ENCODE results near the gene REG4.
"Not testable (repeated sequence)": the region's sequence is repeated elsewhere in the genome, so short reads cannot be mapped to it uniquely, and the experiment has no call there.

Gene REG4

GRCh38 chr1:119811387-119811786 is at the start of gene REG4:
Gene REG4 (minus strand): TSS chr1:119811460. CDS start chr1:119808769, 2,691 bp downstream.
- DNase-seq (ENCODE audit: low spot score): no peak

- peak; percentile 43 for DNase-seq (ENCODE audit: low spot score)
Measured at GRCh38 chr1:119859647-119860046, 48.4 kb upstream of the REG4 start.

DNA sequence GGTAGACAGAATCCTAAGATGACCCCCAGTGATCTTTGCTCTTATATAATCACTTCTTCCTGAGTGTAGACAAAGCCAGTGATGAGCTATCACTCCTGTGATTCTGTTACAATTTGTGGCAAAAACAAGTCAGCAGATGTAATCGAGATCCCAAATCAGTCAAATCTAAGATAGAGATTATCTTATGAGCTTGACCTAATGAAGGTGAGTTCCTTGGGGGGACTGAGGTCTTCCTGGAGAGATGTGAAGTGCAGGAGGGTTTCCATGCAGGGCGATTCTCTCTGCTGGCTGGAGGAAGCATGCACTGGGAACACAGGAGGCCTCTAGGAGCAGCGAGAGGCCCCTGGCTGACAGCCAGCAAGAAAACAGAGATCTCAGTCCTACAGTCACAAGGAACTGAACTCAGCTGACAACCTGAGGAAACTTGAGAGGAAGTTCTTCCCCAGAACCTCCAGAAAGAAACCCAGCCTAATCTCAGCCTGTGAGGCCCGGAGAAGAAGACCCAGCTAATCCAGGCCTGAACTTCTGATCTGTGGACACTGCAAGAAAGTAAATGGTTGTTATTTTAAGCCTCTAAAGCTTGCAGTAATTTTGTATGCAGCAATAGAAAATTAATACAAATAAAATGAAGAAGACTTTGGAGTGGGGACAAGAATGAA is 47.4 kb upstream of the REG4 start:
- DNase-seq (ENCODE audit: low spot score): not testable (repeated sequence)

DNA sequence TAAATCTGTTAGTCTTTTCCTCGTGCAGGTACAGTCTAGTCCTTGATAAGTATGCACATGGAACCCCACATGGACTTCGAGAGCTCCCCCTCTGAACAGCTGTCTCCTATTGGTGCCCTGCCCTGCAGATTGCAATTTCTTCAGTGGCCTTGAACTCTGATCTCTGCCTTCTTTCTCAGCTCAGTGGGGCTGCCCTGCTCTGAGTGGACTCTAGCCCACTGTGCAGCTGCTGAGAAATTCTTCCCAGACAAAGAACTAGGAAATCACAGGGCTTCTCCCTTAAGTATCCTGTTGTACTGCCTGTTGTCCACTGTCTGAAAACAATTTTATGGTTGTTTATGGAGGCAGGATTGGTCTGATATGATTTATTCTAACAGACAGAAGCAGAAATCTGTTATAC is 46.9 kb upstream of the REG4 start:
- no peak for DNase-seq (ENCODE audit: low spot score)

DNA sequence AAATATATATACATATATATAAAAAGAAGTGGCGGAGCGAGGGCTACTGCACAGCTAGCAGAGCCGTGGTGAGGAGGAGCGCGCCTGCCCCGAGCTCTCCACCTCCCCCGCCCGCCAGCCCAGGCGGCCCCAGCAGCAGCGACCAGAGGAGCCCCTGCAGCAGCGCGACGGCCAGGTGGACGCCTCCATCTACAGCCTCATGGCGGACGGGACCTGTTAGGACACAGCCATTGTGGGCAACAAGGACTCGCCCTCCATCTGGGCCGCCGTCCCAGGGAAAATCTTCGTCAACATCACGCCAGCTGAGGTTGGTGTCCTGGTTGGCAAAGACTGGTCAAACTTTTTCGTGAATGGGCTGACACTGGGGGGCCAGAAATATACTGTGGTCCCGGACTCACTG is 41.9 kb upstream of the REG4 start:
- DNase-seq (ENCODE audit: low spot score): no peak

- not testable (repeated sequence) for DNase-seq (ENCODE audit: low spot score)
Measured at GRCh38 chr1:119844206-119844605, 32.9 kb upstream of the REG4 start.

GRCh38 chr1:119841306-119841705 is 30.0 kb upstream of the REG4 start:
- no peak for DNase-seq (ENCODE audit: low spot score)

- DNase-seq (ENCODE audit: low spot score): no peak
Measured at GRCh38 chr1:119840745-119841144, 29.5 kb upstream of the REG4 start.

DNA sequence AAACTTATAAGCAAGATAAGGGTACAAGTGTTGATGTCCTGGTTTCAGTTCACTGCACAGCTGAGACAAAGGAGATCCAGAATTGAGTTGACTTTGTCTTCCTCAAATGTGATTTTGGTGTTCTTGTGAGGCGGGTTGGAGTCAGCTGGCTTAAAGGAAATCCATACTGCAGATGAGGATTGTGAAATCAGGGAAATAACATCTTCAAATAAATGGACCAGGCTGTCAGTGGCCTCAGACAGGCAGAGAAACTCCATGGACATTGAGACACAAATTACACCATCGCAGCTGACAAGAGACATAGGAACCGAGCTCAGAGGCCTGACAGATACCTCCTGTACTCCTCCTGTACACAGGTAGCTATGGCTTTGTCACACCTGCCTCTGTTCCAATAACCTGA is 27.0 kb upstream of the REG4 start:
- DNase-seq (ENCODE audit: low spot score): no peak

DNA sequence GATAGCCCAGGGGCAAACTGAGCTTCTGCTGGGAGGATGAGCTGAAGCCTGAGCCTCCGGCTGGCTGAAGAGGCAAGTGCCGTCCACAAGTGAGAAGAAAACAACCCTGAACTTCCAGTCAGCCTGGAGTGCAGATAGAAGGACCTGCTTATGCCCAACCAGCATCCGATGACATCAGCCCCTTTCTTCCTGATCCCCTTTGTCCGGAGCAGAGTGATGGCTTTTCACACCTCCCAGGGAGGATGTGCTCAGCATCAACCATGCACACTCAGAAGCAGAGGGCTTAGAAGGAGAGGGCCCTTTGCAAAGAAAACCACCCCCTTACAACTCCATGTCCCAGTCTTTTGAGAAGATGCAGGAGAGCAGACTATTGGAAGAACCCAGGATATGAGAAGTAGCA is 23.7 kb upstream of the REG4 start:
- DNase-seq (ENCODE audit: low spot score): no peak

DNA sequence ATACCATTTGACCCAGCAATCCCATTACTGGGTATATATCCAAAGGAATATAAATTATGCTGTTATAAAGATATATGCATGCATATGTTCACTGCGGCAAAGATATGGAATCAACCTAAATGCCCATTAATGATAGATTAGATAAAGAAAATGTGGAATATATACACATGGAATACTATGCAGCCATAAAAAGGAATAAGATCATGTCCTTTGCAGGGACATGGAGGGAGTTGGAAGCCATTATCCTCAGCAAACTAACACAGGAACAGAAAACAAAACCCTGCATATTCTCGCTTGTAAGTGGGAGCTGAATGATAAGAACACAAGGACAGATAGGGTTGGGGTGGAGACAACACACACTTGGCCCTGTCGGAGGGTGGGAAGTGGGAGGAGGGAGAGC is 19.8 kb upstream of the REG4 start:
- no peak for DNase-seq (ENCODE audit: low spot score)

- DNase-seq (ENCODE audit: low spot score): no peak
Measured at GRCh38 chr1:119829625-119830024, 18.4 kb upstream of the REG4 start.

DNA sequence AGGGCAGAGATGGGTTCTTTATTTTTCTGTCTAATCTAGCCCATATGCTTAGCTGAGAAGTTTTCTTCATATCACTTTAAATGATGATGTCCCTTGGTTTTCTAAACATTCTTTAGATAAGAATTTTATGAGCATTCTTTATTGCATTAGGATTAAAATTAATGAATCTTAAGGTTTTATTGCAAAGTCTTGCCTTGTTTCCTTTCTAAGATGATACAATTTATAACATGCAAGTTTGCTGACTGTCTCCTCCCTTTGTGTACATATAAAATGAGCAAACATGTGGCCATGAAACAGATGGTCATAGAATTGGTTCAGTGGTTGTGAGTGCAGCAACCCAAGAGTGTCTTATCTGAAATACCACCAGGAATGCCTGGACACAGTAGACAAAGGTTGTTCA is 17.7 kb upstream of the REG4 start:
- not testable (repeated sequence) for DNase-seq (ENCODE audit: low spot score)

DNA sequence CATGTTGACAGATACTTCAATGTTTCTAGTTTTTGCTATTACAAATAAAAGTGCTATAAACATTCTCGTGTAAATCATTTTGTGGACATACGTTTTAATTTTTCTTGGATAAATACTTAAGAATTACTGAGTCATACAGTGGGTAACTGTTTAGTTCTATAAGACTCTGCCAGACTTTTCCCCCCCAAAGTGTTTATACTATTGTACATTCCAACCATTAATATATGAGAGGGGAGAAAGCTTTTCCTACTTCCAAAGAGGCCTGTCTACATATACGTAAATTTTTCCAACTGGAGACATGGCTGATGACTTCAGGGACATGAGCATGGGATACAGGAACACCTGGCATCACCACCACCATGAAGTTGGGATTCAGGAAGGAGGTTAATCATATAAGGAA is 17.0 kb upstream of the REG4 start:
- DNase-seq (ENCODE audit: low spot score): no peak

DNA sequence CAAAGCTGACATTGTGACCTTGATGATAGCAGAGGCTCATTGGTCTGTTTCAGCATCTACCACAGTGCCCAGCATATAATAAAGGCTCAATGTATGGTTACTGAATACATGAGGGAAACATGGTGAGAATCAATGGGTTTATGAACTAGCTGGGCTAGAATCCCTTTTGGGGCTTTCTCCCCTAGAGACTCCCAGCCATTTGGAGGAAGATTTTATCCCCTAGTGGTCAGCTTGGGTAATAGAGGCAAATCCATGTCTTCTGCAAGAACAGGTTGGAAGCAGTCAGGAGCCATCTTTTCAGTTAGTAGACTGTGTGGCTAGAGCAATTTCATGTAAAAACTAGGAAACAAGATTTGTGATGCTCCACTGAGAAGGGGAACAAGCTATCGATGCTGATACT is 15.8 kb upstream of the REG4 start:
- no peak for DNase-seq (ENCODE audit: low spot score)

GRCh38 chr1:119822406-119822805 is 11.1 kb upstream of the REG4 start:
- no peak for DNase-seq (ENCODE audit: low spot score)

- no peak for DNase-seq (ENCODE audit: low spot score)
Measured at GRCh38 chr1:119818181-119818580, 6.9 kb upstream of the REG4 start.

DNA sequence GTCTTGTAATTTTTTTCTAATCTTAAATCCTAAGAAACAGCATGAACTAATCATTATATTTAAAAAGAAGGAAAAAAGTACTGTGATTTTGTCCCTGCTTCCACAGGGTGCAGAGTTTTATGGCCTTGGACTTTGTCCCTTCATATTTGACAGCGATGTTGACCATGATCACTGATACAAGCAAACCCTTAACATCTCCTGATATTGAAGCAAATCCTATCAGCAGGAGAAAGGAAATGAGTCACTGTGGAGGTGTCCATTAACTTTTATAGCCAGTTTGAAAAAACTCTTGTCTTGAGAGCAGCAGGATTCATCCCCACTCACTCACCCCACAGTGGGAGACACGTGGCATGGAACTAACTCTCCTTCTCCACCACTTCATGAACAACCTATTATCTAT is 5.1 kb upstream of the REG4 start:
- no peak for DNase-seq (ENCODE audit: low spot score)

- peak; percentile 3 for DNase-seq (ENCODE audit: low spot score)
Measured at GRCh38 chr1:119815928-119816327, 4.7 kb upstream of the REG4 start.

GRCh38 chr1:119815361-119815760 is 4.1 kb upstream of the REG4 start:
- no peak for DNase-seq (ENCODE audit: low spot score)

GRCh38 chr1:119814288-119814687 is 3.0 kb upstream of the REG4 start:
- no peak for DNase-seq (ENCODE audit: low spot score)

DNA sequence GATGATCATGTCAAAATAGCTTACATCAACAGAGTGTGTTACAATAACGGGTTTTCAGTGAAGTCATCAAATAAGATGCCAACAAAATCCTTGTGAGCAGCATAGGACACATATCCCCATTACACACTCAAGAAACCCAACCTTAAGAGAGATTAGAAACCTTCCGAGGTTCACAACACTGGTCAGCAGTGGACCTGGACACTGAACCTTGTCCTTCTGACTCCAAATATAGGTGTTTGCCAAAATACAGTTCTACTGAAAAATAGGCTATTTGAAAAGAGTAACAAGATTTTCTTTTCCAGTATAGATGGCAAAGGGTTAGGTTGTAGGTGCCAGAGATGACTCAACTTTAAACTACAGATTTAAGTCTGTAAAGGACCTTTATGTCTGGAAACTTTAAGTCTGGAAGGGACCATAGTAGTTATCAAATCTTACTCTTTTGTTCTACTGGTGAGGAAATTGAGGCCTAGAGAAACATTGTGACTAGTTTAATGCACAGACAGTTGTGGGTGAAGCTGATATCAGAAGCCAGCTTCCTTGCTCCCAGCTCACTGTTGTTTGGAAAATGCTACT is 811 bp upstream of the REG4 start:
- DNase-seq (ENCODE audit: low spot score): peak; percentile 16

- DNase-seq (ENCODE audit: low spot score): peak; percentile 67
Measured at GRCh38 chr1:119808972-119809550, 2.2 kb downstream of the REG4 start.

DNA sequence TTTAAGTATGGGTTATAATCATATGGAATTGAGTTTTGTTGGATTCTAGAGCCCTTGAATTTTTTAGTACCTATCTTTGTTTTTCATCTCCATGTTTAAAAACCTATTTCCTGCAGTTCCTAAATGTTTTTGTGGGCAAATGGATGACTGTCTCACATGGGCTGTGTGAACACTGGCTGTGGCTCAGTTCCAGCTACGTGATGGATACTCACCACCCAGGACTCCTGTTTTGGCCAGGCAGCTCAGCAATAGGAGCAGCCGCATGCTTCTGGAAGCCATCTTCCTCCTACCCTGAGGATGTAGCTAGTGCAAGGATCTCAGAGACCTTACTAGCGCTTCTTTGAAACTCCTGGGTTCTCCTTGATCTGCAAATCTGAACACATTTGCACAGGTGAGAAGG is 2.8 kb downstream of the REG4 start:
- no peak for DNase-seq (ENCODE audit: low spot score)
